Measurements from ENCODE around the gene KIF2A. TPM values are rescaled to one million over a fixed set of nuclear protein-coding genes. Genes with fewer than 3 reads are reported as not detected.

Gene KIF2A
- polyA plus RNA-seq, 1 donor (not counting 4 experiments of a cell fraction or from before 2014, with no cell fraction given), result 34.8 TPM

- Histone ChIP-seq H3K4me1 (ENCODE audit: control insufficient read depth, extremely low read depth, insufficient read depth, low read length) (no peaks in the 10 kb centered on the region), H3K27me3 (ENCODE audit: control insufficient read depth, extremely low read depth, insufficient read depth, low read length) (no peaks in the 10 kb centered on the region), H3K4me2 (ENCODE audit: control insufficient read depth, extremely low read depth, insufficient read depth, low read depth, low read length) (no peak overlapping the region), H2AFZ (ENCODE audit: control insufficient read depth, low read length) (no peak overlapping the region), H4K20me1 (ENCODE audit: control insufficient read depth, extremely low read depth, insufficient read depth, low read length) (no peaks in the 10 kb centered on the region), H3K9ac (ENCODE audit: control insufficient read depth, extremely low read depth, insufficient read depth, low read length) (no peak overlapping the region), H3K36me3 (ENCODE audit: control insufficient read depth in 2 of 2, extremely low read depth in 1 of 2, insufficient read depth in 2 of 2, low read length in 2 of 2) (no peaks in the 10 kb centered on the region), H3K9me3 (ENCODE audit: control insufficient read depth, low read depth, low read length) (no peaks in the 10 kb centered on the region), H3K27ac (ENCODE audit: control insufficient read depth, insufficient read depth, low read length) (no peak overlapping the region), H3K9me1 (ENCODE audit: control insufficient read depth, extremely low read depth, insufficient read depth, low read length) (no peaks in the 10 kb centered on the region), H3K4me3 (ENCODE audit: control insufficient read depth in 2 of 3, extremely low read depth in 1 of 3, insufficient read depth in 2 of 3, low read depth in 1 of 3, low read length in 3 of 3) (no peak overlapping the region), H3K79me2 (ENCODE audit: control insufficient read depth, insufficient read depth, low read length) (no peaks in the 10 kb centered on the region)
- dilution Hi-C loops (cut with MboI; ENCODE audit: extremely low pct_ligation_motif_present, low sequenced_read_pairs), result no loop called here
- no peak for DNase-seq (ENCODE audit: low read depth, low spot score)
- FAIRE-seq, result no peak
- TF ChIP-seq, protein P1, sequence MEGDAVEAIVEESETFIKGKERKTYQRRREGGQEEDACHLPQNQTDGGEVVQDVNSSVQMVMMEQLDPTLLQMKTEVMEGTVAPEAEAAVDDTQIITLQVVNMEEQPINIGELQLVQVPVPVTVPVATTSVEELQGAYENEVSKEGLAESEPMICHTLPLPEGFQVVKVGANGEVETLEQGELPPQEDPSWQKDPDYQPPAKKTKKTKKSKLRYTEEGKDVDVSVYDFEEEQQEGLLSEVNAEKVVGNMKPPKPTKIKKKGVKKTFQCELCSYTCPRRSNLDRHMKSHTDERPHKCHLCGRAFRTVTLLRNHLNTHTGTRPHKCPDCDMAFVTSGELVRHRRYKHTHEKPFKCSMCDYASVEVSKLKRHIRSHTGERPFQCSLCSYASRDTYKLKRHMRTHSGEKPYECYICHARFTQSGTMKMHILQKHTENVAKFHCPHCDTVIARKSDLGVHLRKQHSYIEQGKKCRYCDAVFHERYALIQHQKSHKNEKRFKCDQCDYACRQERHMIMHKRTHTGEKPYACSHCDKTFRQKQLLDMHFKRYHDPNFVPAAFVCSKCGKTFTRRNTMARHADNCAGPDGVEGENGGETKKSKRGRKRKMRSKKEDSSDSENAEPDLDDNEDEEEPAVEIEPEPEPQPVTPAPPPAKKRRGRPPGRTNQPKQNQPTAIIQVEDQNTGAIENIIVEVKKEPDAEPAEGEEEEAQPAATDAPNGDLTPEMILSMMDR (optimal IDR thresholded peaks at IDR 0.05 in 1 of 3, IDR thresholded peaks at IDR 0.05 in 1 of 3, conservative IDR thresholded peaks at IDR 0.05 in 1 of 3; ENCODE audit: extremely low read depth in 1 of 3, insufficient read depth in 2 of 3, low read length in 3 of 3), result no peak
- no peak for TF ChIP-seq EZH2 (IDR thresholded peaks at IDR 0.05; ENCODE audit: low read length)
Measured at GRCh38 chr5:62296998-62297397, 9.0 kb upstream of the KIF2A start.

GRCh38 chr5:62298118-62298517 lies 7.9 kb upstream of the KIF2A start:
- no peak for DNase-seq (ENCODE audit: low read depth, low spot score)
- Histone ChIP-seq H3K36me3 (ENCODE audit: control insufficient read depth in 2 of 2, extremely low read depth in 1 of 2, insufficient read depth in 2 of 2, low read length in 2 of 2) (no peaks in the 10 kb centered on the region), H3K9me3 (ENCODE audit: control insufficient read depth, low read depth, low read length) (no peaks in the 10 kb centered on the region), H2AFZ (ENCODE audit: control insufficient read depth, low read length) (no peak overlapping the region), H3K4me3 (ENCODE audit: control insufficient read depth in 2 of 3, extremely low read depth in 1 of 3, insufficient read depth in 2 of 3, low read depth in 1 of 3, low read length in 3 of 3) (no peak overlapping the region), H3K79me2 (ENCODE audit: control insufficient read depth, insufficient read depth, low read length) (no peaks in the 10 kb centered on the region), H3K27me3 (ENCODE audit: control insufficient read depth, extremely low read depth, insufficient read depth, low read length) (no peaks in the 10 kb centered on the region), H3K9me1 (ENCODE audit: control insufficient read depth, extremely low read depth, insufficient read depth, low read length) (no peaks in the 10 kb centered on the region), H3K9ac (ENCODE audit: control insufficient read depth, extremely low read depth, insufficient read depth, low read length) (no peak overlapping the region), H4K20me1 (ENCODE audit: control insufficient read depth, extremely low read depth, insufficient read depth, low read length) (no peaks in the 10 kb centered on the region), H3K4me2 (ENCODE audit: control insufficient read depth, extremely low read depth, insufficient read depth, low read depth, low read length) (no peak overlapping the region), H3K4me1 (ENCODE audit: control insufficient read depth, extremely low read depth, insufficient read depth, low read length) (no peaks in the 10 kb centered on the region), H3K27ac (ENCODE audit: control insufficient read depth, insufficient read depth, low read length) (no peak overlapping the region)
- FAIRE-seq, result no peak
- TF ChIP-seq, protein P1 (optimal IDR thresholded peaks at IDR 0.05 in 1 of 3, IDR thresholded peaks at IDR 0.05 in 1 of 3, conservative IDR thresholded peaks at IDR 0.05 in 1 of 3; ENCODE audit: extremely low read depth in 1 of 3, insufficient read depth in 2 of 3, low read length in 3 of 3), result no peak
- no peak for TF ChIP-seq EZH2 (IDR thresholded peaks at IDR 0.05; ENCODE audit: low read length)
- dilution Hi-C loops (cut with MboI; ENCODE audit: extremely low pct_ligation_motif_present, low sequenced_read_pairs), result no loop called here
